ENCODE data around the gene FAM117B.

The FAM117B gene
- total RNA-seq = 10.3 to 39.5 (median 20.2) reads per million in 9 experiments

DNA sequence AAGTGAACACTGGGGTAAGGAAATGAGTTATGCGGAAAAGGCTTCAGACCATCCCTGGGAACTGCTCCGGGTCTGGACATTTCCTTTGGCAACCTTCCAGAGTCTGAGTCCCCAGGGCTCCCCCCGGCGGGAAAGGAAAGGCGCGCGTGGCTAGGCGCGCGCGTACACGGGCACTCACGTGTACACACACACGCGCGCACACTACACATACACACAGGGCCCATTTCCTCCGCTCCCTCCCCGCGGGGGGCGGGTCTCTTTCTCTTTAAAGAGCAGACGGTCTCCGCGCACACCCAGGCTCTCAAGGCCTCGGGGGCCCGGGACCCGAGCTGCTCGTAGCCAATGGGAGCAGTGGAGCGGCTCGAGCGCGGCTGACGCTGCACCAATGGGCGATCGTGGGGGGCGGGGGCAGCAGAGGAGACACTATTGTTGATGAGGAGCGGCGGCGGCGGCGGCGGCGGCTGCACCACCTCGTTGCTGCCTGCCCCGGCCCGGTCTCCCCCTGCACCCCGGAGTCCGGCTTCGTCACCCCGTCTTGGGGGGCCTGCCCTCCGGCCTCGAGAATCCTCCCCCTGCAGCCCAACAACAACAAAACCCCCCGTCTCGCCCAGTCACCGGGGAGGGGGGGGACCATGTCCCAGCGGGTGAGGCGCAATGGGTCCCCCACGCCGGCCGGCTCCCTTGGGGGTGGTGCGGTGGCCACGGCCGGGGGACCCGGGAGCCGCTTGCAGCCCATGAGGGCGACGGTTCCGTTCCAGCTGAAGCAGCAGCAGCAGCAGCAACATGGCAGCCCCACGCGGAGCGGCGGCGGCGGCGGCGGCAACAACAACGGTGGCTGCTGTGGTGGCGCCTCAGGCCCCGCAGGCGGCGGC lies at the start of gene FAM117B:
FAM117B (plus strand) TSS at position 414 of the 872 bp plus-strand sequence; CDS start at position 633, 219 bp downstream.
- peak; percentile 88 for ATAC-seq (replicated peaks)
- Mint-ChIP-seq H3K4me3 (peak within 1 kb of the TSS; percentile 91 to 93), H3K9me3 (no peaks in the 10 kb centered on the region), H3K36me3 (ENCODE audit: insufficient read depth) (peaks cover 14% of the 10 kb centered on the region), H3K27me3 (no peaks in the 10 kb centered on the region), H3K27ac (peak within 1 kb of the TSS; percentile 88 to 96), H3K4me1 (ENCODE audit: low read depth in 2 of 2) (peaks cover 19 to 22% of the 10 kb centered on the region in 2 donors)
- DNase-seq = peak; percentile 96 to 98 (median 96)

DNA sequence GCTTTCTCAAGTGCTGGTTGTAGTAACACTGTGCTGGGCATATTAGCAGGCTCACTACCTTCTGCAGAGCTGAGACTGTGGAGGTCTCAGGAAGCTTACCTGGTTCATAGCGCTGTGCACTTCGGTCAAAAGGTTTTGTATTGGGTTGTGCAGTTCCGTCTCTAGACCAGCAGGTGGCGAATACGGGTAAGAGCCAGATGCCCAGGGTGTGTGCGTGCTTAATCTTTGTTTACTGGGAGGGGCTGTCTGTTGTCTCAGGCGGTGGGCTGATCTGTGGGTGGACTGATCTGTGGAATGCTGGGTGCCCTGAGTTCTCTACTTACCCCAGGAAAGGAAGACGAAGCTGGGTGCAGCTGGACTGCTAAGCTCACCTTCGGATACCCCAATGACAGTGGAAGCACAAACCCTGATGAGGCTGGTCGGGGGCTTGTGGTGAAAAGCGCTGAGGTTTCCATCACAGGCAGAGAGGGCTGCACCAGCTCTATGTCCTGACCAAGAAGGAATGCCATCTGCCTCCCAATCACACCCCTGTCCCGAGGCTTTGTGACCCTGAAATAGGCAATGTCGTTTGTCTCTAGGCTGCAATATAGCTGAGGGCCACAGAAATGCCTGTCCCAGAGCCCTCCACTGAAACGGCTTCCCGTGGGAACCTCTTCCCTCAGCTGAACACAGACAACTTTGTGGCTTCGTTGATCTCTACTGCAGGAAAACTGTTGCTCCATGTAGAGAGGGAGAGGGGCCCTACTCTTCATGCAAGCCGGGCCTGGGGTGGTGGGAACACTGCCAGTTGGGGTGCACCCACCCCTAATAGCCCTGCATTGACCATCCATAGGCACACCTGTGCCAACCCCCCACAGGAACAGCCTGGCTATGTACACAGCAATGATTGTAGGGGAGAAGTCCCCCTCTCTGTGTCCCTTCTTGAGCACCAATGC lies 45.9 kb upstream of the FAM117B start:
- H3K36me3 Mint-ChIP-seq (ENCODE audit: insufficient read depth) = peaks cover 4% of the 10 kb centered on the region
- H3K27ac Mint-ChIP-seq = peak overlapping the region in 1 of 2 donors; percentile 53
- DNase-seq = peak; percentile 46 to 56 (median 49)
- no peak overlapping the region for H3K4me3 Mint-ChIP-seq
- peak; percentile 99 for ATAC-seq (replicated peaks)
- H3K27me3 Mint-ChIP-seq = peaks cover 6 to 8% of the 10 kb centered on the region in 2 donors
- H3K9me3 Mint-ChIP-seq = no peaks in the 10 kb centered on the region
- peaks cover 5 to 6% of the 10 kb centered on the region in 2 donors for H3K4me1 Mint-ChIP-seq (ENCODE audit: low read depth in 2 of 2)

DNA sequence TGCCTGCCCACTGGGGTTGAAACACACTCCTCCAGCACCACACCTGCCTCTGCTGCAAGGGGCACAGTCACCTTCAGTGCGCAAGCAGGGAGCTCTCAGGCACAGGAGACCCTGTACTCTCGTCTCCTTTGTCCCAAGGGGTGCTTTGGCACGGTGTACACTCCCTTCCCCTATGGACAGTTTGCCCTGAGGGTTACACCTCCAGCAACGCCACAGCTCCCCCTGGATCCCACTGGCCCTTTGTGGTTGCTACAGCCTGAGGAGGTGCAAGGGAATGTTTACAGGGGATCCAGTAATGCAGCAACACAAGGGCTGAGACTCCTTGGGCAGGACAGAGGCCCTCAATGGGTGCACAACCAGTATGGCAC lies 45.2 kb upstream of the FAM117B start:
- Mint-ChIP-seq H3K27me3 (peaks cover 6 to 8% of the 10 kb centered on the region in 2 donors), H3K27ac (no peak overlapping the region), H3K9me3 (no peaks in the 10 kb centered on the region), H3K4me1 (ENCODE audit: low read depth in 2 of 2) (peaks cover 5 to 6% of the 10 kb centered on the region in 2 donors), H3K4me3 (no peak overlapping the region), H3K36me3 (ENCODE audit: insufficient read depth) (peaks cover 4% of the 10 kb centered on the region)
- DNase-seq = no peak
- ATAC-seq (replicated peaks) = no peak

DNA sequence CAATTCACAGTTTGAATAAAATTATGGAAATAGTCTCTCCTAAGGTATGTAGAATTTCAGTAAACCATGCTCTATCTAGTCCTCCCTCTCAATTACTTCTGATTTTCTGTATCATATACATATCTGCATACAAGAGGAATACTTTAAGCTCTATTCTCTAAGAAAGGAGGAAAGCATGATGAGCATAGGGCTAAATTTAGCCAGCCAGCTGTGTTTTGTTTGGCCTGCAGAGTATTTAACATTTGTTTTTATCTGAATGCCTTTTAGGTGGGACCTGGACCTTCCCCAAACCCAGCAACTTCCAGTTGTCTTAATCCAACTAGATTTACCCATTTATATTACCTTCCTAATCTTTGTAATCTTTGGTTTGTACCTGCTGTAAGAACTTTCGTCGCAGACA lies 42.2 kb upstream of the FAM117B start:
- Mint-ChIP-seq H3K27ac (no peak overlapping the region), H3K36me3 (ENCODE audit: insufficient read depth) (peaks cover 6% of the 10 kb centered on the region), H3K4me3 (no peak overlapping the region), H3K4me1 (ENCODE audit: low read depth in 2 of 2) (peaks cover 5 to 6% of the 10 kb centered on the region in 2 donors), H3K9me3 (no peaks in the 10 kb centered on the region), H3K27me3 (peaks cover 6 to 8% of the 10 kb centered on the region in 2 donors)
- DNase-seq (no peak), ATAC-seq (replicated peaks) (no peak)

DNA sequence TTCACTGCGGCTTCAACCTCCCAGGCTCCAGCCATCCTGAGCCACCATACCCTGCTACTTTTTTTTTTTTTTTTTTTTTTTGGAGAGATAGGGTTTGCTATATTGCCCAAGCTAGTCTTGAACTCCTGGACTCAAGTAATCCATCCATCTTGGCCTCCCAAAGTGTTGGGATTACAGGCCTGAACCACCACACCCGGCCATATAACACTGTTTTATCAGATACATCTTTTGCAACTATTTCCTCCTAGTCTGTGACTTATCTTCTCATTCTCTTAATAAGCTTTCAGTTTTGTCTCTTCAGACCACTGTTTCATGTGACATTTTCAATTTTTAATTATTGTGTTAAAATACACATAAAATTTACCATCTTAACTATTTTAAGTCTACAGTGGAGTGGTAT lies 35.7 kb upstream of the FAM117B start:
- Mint-ChIP-seq H3K27ac (no peak overlapping the region), H3K9me3 (no peaks in the 10 kb centered on the region), H3K4me3 (no peak overlapping the region), H3K27me3 (no peaks in the 10 kb centered on the region), H3K36me3 (ENCODE audit: insufficient read depth) (peaks cover 2% of the 10 kb centered on the region), H3K4me1 (ENCODE audit: low read depth in 2 of 2) (peaks cover 0 to 2% of the 10 kb centered on the region in 2 donors)
- no peak for DNase-seq
- no peak for ATAC-seq (replicated peaks)

DNA sequence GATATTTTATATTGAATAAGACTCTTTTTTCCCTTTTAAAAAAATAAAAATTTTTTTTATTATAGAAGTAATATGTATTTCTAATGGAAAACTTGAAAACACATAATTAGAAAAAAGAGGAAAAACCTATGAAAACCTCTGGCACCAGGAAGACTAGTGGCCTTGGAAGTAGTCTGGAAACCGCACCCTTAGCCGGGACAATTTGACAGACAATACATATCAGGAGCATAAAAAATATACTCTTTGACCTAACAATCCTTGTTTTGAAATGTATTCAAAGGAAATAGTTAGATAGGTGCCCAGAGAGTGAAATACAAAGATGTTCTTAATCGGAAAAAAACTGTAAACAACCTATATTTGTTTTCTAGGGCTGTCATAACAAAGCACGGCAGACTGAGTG lies 34.9 kb upstream of the FAM117B start:
- no peaks in the 10 kb centered on the region for H3K9me3 Mint-ChIP-seq
- H3K4me3 Mint-ChIP-seq = no peak overlapping the region
- H3K27me3 Mint-ChIP-seq = no peaks in the 10 kb centered on the region
- peaks cover 2% of the 10 kb centered on the region for H3K36me3 Mint-ChIP-seq (ENCODE audit: insufficient read depth)
- peaks cover 0 to 2% of the 10 kb centered on the region in 2 donors for H3K4me1 Mint-ChIP-seq (ENCODE audit: low read depth in 2 of 2)
- no peak overlapping the region for H3K27ac Mint-ChIP-seq
- no peak for DNase-seq
- ATAC-seq (replicated peaks) = no peak

DNA sequence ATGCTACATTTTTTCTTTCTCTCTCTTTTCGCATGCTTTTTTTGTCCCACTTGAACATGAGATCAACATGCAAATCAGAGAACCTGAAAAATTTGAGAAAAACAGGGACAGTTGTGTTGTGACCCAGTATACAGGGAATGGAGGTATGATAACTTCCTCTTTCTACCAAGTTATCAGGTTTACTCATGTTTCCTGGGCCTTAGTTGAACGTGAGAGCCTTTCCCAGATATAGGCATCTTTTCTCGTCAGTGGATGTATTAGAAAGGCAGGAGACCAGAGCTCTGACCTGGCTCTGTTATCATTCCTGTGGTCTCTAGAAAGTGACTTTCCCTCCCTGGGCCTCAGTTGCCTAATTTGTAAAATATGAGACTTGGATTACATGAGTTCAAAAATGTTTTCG lies 30.1 kb upstream of the FAM117B start:
- Mint-ChIP-seq H3K27ac (no peak overlapping the region), H3K4me3 (no peak overlapping the region), H3K9me3 (no peaks in the 10 kb centered on the region), H3K36me3 (ENCODE audit: insufficient read depth) (no peaks in the 10 kb centered on the region), H3K4me1 (ENCODE audit: low read depth in 2 of 2) (peaks cover 0 to 2% of the 10 kb centered on the region in 2 donors), H3K27me3 (no peaks in the 10 kb centered on the region)
- no peak for DNase-seq
- no peak for ATAC-seq (replicated peaks)

DNA sequence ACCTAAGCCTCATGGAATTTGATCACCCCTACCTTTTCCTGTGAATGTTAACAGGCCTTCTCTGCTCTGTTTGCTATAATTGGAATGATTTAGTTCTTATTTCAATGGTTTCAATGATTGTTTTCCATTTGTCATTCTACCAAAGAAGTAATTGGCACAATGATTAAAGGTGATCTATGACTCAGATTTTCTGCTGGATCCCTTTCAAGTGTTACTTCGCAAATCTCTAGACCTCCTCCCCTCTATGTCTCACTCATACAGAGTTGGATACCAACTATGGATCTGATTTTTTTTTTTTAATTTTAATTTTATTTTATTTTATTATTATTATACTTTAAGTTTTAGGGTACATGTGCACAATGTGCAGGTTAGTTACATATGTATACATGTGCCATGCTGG lies 29.6 kb upstream of the FAM117B start:
- no peaks in the 10 kb centered on the region for H3K9me3 Mint-ChIP-seq
- ATAC-seq (replicated peaks) = no peak

DNA sequence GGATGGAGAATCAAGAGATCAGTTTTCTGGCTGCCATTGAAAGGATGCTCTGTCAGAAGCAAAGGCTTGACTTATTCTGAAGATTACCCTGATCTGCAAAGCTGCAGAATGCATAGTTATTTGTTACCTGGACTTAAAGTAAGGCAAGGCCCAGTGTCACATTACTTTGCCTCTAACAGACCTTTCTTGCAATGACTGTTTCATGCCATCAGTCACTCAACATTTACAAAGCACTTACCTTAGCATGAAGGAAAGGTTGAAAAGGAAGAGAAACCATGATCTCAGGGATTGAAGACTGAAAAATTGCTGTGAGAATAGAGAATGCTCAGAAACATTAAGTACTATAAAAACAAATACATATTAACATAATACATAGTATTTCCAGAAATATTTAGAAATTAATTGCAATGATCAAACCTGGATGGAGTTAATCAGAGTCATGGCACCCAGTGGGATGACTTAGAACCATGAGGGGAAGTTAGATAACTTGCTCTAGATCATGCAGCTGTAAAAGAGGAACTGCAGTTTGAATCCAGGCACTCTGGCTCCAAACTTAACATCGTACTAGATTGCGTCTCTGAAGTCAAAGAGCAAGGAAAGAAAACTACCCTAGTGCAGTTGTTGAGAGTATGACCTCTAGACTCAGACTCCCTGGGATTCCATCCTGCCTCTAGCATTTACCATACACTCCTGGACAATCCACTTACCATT lies 26.5 kb upstream of the FAM117B start:
- DNase-seq (no peak), ATAC-seq (replicated peaks) (no peak)
- Mint-ChIP-seq H3K4me1 (ENCODE audit: low read depth in 2 of 2) (no peaks in the 10 kb centered on the region), H3K27ac (no peak overlapping the region), H3K9me3 (no peaks in the 10 kb centered on the region), H3K36me3 (ENCODE audit: insufficient read depth) (no peaks in the 10 kb centered on the region), H3K27me3 (no peaks in the 10 kb centered on the region), H3K4me3 (no peak overlapping the region)

More for the DNA sequence above, 29.6 kb upstream of the FAM117B start:
- Mint-ChIP-seq H3K27me3 (no peaks in the 10 kb centered on the region), H3K4me3 (no peak overlapping the region), H3K36me3 (ENCODE audit: insufficient read depth) (no peaks in the 10 kb centered on the region), H3K27ac (no peak overlapping the region), H3K4me1 (ENCODE audit: low read depth in 2 of 2) (peaks cover 0 to 2% of the 10 kb centered on the region in 2 donors)
- no peak for DNase-seq

DNA sequence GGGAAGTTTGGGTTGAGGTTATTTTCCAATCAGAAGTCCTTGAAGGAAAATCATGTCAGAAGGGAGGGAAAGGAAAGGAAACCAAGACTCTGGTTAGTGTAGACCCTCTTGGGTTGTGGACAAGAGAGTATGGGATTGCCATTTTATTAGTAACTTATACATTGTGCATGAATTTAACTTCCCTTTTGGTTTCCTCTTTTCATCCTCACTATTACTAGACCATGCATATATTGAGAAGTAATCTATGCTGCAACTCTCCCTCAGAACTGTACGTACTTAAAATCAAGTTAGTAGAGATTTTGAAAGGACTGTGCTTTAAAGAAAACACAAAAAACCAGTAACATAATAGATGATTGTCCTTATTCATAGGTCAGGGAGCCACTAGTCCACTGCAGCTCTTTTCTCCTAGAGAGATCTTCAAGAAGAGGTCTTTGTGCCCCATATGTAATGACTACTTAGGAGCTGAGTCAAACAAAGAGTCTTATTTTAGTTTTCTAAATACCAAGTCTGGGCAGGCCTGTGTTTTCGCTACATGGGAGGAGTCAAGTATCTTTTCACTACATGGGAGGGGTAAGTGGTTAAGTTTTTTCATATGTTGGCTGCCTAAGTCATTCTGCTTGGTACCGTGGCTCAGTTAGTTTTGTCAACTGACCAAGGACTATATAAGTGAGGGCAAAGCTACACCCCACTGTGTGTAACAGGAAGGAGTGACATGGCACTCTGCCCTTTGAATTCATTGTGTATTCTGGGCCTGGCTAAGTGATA lies 25.2 kb upstream of the FAM117B start:
- ATAC-seq (replicated peaks) (no peak), DNase-seq (no peak)
- no peaks in the 10 kb centered on the region for H3K9me3 Mint-ChIP-seq
- peak overlapping the region in 1 of 2 donors; percentile 7 for H3K27ac Mint-ChIP-seq
- no peaks in the 10 kb centered on the region for H3K36me3 Mint-ChIP-seq (ENCODE audit: insufficient read depth)
- no peak overlapping the region for H3K4me3 Mint-ChIP-seq
- H3K4me1 Mint-ChIP-seq (ENCODE audit: low read depth in 2 of 2) = no peaks in the 10 kb centered on the region
- H3K27me3 Mint-ChIP-seq = no peaks in the 10 kb centered on the region

DNA sequence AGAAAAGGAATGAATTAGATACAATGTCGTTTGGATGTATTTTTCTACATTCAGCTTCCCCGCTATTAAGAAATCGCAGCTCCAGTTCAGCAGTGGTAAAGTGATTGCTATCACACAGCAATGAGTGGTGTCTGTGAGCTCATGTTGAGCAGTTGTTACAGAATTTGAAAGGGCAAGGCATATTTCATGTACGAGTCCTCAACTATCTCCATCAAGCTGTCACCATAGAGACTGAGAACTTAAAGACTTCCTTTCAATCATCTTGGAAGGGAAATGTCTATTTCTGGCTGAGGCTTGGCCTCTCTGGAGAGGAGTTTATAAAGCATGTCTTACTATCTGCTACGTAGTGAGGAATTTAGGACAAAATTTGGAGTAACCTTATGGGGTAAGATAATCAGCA lies 24.4 kb upstream of the FAM117B start:
- no peaks in the 10 kb centered on the region for H3K36me3 Mint-ChIP-seq (ENCODE audit: insufficient read depth)
- no peak overlapping the region for H3K27ac Mint-ChIP-seq
- no peak for ATAC-seq (replicated peaks)
- no peak for DNase-seq
- H3K4me3 Mint-ChIP-seq = no peak overlapping the region
- H3K4me1 Mint-ChIP-seq (ENCODE audit: low read depth in 2 of 2) = no peaks in the 10 kb centered on the region
- no peaks in the 10 kb centered on the region for H3K9me3 Mint-ChIP-seq
- H3K27me3 Mint-ChIP-seq = no peaks in the 10 kb centered on the region

DNA sequence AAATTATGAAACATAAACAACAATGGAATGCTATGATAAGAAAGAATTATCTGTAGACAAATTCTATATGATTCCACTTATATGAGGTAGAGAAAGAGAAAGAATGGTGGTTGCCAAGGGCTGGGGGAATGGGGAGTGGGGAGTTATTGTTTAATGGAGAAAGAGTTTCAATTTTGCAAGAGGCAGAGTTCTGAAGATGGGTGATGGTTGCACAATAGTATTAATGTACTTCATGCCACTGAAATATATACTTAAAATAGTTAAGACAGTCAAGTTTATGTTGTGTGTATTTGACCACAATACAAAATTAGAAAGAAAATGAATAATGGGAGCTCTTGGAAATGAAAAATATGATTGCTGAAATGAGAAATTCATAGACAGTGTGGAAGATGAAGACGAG lies 22.6 kb upstream of the FAM117B start:
- Mint-ChIP-seq H3K27me3 (no peaks in the 10 kb centered on the region), H3K4me3 (no peak overlapping the region), H3K36me3 (ENCODE audit: insufficient read depth) (no peaks in the 10 kb centered on the region), H3K9me3 (no peaks in the 10 kb centered on the region), H3K27ac (no peak overlapping the region), H3K4me1 (ENCODE audit: low read depth in 2 of 2) (no peaks in the 10 kb centered on the region)
- DNase-seq (no peak), ATAC-seq (replicated peaks) (no peak)

Measured in effector memory CD8-positive, alpha-beta T cell (primary cell).